GM12891 (cell line): ENCODE data around the gene PCDHA6.
"Not testable (repeated sequence)": the region's sequence is repeated elsewhere in the genome, so short reads cannot be mapped to it uniquely, and the experiment has no call there.

Experiments used
- POLR2A ChIP-seq: IDR thresholded peaks from 2 replicates; pipeline ENCODE4 v1.6.1; 2011; ENCODE audit warnings: low read depth, low read length, control low read depth
- POLR2AphosphoS5 ChIP-seq: IDR thresholded peaks from 2 replicates; pipeline ENCODE4 v1.6.1; 2011; ENCODE audit warnings: low read depth, low read length, control low read depth
- TAF1 ChIP-seq: IDR thresholded peaks from 2 replicates; pipeline ENCODE4 v1.6.1; 2011; ENCODE audit warnings: low read depth, low read length, control low read depth

- TF ChIP-seq POLR2A, POLR2AphosphoS5, TAF1: not testable (repeated sequence)
Measured at GRCh38 chr5:140787849-140788504, 39.8 kb upstream of the PCDHA6 start.
